GM19035 (cell line): ENCODE results near the gene SLC35E4.

ENCODE experiments used
- ATAC-seq: cut with Tn5 transposase; IDR thresholded peaks from one replicate; pipeline ENCODE4 v1.9.1; 2021; ENCODE audit not compliant: unreplicated experiment

SLC35E4 gene

DNA sequence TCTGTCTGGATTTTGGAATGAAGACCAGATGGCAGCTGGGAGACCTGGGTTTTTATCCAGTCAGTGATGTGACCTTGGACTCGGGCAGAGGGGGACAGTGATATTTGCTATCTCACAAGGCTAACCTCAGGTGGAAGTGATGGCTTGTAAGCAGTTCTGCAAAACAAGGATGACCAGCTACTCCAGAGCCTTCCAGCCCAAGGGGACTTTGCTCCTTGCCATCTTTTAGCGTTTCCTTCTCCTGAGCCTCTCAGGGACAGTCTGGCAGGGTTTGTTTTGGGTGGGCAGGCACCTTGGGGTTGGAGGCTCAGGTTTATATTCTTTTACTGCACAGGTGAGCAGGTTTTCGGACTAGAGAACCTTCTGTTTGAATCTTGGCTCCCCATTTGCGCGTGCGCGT, 49.6 kb downstream of the SLC35E4 start:
- no peak for ATAC-seq

DNA sequence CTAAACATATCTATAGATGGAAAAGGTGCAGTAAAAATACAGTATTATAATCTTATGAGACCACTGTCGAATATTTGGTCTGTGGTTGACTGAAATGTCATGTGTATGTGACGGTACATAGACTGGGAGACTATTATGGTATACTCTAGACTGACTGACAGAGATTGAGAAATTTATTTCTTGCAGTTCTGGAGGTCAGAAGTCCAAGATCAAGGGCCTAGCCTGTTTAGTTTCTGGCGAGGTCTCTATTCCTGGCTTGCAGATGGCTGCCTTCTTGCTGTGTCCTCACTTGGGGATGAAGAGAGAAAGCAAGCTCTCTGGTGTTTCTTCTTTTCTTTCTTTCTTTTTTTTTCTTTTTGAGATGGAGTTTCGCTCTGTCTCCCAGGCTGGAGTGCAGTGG, 51.8 kb downstream of the SLC35E4 start:
- ATAC-seq: no peak

- no peak for ATAC-seq
These were observed 54.0 kb downstream of the SLC35E4 start for GRCh38 chr22:30689622-30690021.

DNA sequence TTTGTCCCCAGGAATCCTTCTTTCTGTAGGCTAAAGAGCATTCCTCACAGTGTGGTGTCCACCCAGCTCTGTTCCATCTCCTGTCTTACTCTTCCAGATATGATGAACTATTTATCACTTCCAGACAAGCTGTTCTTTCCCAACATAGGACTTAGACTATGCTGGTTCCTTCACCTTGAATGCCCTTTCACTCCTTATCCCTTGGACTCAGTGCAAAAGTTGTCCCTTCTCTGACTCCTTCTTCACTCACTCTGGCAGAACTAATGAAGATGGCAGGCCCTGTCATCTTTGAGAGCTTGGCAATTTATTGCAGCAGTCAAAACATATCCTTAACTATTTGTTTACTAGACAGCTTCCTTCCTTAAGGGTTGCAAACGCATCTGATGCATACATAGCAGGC, 55.6 kb downstream of the SLC35E4 start:
- no peak for ATAC-seq

DNA sequence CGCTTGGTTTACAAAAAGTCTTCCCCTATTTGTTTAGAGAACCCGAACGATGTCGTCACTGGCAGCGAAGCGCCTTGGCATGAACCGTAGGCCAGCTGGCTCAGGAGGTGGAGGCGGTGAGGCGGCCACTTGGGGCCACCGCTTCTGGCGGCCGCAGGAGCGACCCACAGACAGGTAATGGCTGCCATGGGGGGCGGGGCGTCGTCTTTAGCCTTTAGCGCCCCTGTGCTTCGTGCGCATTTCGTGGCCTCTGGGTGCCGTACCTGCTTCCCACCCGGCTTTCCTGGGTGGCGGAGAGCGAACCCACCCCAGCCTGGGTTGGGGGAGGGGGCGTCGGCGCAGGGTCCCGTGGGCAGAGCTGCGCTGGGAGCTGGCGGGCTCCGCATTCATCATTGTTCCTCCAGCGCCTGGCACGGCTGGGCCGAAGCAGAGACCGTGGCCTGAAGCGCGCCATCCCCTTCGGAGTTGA, 58.6 kb downstream of the SLC35E4 start:
- ATAC-seq: peak; percentile 58

DNA sequence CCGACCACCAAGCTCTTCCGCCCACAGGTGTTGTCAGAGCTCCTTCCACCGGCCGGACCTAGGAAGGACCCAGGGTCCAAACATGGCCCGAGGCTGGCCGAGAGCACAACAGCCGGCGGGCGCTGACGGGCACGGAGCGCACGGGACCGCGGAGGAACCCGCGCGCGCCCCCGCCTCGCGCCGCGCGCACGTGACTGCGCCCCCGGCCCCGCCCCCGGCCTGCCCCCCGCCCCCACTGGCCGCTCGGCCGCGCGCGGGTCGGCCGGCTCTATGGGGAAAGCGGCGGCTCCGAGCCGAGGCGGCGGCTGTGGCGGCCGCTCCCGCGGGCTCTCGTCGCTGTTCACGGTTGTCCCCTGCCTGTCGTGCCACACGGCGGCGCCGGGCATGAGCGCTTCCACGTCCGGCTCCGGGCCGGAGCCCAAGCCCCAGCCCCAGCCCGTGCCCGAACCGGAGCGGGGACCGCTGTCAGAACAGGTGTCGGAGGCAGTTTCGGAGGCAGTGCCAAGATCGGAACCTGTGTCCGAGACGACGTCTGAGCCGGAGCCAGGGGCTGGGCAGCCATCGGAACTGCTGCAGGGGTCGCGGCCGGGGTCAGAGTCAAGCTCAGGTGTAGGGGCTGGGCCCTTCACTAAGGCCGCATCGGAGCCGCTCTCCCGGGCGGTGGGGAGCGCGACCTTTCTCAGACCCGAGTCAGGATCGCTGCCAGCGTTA, 59.2 kb downstream of the SLC35E4 start, which contains the start of gene OSBP2:
OSBP2 (plus strand) TSS at position 235 of the 711 bp plus-strand sequence; CDS start at position 271, 36 bp downstream.
- peak; percentile 61 for ATAC-seq

DNA sequence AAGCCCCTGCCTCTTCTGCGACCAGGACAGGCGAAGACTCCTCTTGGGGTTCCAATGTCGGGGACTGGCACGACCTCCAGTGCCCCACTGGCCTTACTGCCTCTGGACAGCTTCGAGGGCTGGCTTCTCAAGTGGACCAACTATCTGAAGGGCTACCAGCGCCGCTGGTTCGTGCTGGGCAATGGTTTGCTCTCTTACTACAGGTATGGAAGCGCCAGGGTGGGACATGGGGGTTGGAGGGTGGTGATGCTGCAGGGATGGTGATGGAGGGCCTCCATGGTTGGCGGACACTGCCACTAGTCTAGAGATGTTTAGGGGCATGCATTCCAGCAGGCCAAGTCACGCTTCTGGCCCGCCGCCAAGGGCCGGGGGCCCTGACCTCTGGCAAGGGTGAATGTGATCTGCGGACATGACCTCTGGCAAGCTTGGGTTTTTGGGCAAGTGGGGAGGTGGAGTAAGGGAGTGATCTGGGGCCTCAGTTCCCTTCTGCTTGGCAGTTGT, 59.8 kb downstream of the SLC35E4 start:
- no peak for ATAC-seq

DNA sequence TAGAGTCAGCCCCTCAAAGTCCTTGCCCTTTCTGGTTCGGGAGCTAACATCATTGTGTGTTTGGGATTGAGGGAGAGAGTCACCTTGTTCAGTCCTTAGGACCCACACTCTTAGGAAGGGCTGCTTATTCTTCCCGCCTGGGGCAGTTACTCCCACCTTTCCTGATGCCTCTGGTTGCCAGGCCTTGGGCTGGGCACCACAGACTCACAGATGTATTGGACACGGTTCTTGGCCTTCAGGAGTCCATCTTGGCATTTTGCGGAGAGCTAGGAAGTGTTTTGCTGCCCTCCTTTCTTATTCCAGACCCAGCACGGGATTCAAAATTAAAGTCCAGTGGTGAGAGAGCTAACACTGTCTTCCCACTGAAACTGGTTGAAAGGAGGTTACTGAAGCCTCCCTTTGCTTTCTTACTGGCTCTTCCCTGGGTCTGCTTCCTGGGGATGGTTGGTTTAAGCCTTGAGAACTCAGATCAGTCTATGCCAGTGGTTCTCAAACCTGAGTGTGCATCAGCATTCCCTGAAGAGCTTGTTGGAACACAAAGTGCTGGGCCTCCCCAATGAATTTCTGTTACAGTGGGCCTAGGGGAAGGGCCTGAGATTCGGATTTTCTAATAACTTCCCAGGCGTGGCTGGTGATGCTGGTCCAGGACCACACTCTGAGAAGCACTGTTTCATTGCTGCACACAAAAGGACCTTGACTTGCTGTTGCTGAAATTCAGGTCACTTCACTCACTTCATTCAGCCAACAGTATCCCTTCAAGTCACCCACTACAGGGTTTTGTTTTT, 60.5 kb downstream of the SLC35E4 start:
- no peak for ATAC-seq
